H1 (cell line): ENCODE results near the gene CACNA1C. TPM values are rescaled to one million over a fixed set of nuclear protein-coding genes. Genes with fewer than 3 reads are reported as not detected.

ENCODE experiments used
- CREB1 ChIP-seq: IDR thresholded peaks from 2 replicates; pipeline ENCODE4 v1.6.1; 2012; ENCODE audit warnings: inconsistent platforms
- JUN ChIP-seq: IDR thresholded peaks from 2 replicates; pipeline ENCODE4 v1.6.1; 2011; ENCODE audit warnings: low read depth, mild to moderate bottlenecking, improper control_type of control experiment, low read length
- MAFK ChIP-seq: IDR thresholded peaks from 2 replicates; pipeline ENCODE4 v1.6.1; 2012; ENCODE audit warnings: low read depth, mild to moderate bottlenecking, improper control_type of control experiment, low read length
- RFX5 ChIP-seq: IDR thresholded peaks from 2 replicates; pipeline ENCODE4 v1.6.1; 2011; ENCODE audit warnings: low read depth, low read length, improper control_type of control experiment, borderline replicate concordance
- TBP ChIP-seq: IDR thresholded peaks from 2 replicates; pipeline ENCODE4 v1.6.1; 2011; ENCODE audit warnings: low read depth, low read length, improper control_type of control experiment
- ZNF274 ChIP-seq: IDR thresholded peaks from 2 replicates; pipeline ENCODE4 v1.7.0; 2012; ENCODE audit warnings: low read length, borderline replicate concordance; ENCODE audit errors: extremely low read depth
- polyA plus RNA-seq, 7 experiments: library from polyadenylated mRNA; depleted of rRNA in 3 of 7; stranded (reverse) in 5 of 7; unstranded in 2 of 7; fragments of >200 nt in 5 of 7; fragments of 200-250 nt in 2 of 7; gene quantifications; 1 replicate in 5 of 7; 2 replicates in 1 of 7; 4 replicates in 1 of 7; pipeline versions ENCODE4 v1.2.1 to v1.2.3, GENCODE V29; 2011 to 2013; ENCODE audit warnings: missing spikeins in 2 of 7, mixed read lengths in 2 of 7
- total RNA-seq: library from RNA; stranded (reverse); fragmentation: NEBNext Ultra II Directional; extraction: Animal tissue kit (Norgen Biotek cat#: 25700); gene quantifications from 2 replicates; pipeline ENCODE4 v1.2.1, GENCODE V29; 2021

The CACNA1C gene
- total and polyA plus RNA-seq, 2 of the 8 experiments (the other 6 are each of a cell fraction or from before 2014, with no cell fraction given), result 1.3 TPM

GRCh38 chr12:2672863-2673262 lies 620.1 kb downstream of the CACNA1C start (continued):
- TF ChIP-seq RFX5 (no peak), MAFK (no peak), ZNF274 (no peak), TBP (no peak), JUN (no peak), CREB1 (no peak)
